HEK293 (cell line): ENCODE data around the gene DPEP3.

Source experiments
- GFI1B ChIP-seq: fragments of 450-650 bp; formaldehyde crosslinking; IDR thresholded peaks from 2 replicates; pipeline ENCODE4 v1.5.1; 2016; ENCODE audit warnings: missing biosample characterization, missing genetic modification characterization
- GLIS2 ChIP-seq: fragments of 450-650 bp; formaldehyde crosslinking; IDR thresholded peaks from 2 replicates; pipeline ENCODE4 v1.5.1; 2016; ENCODE audit warnings: missing biosample characterization, missing genetic modification characterization
- KLF16 ChIP-seq: fragments of 450-650 bp; formaldehyde crosslinking; IDR thresholded peaks from 2 replicates; pipeline ENCODE4 v1.5.1; 2017; ENCODE audit warnings: missing biosample characterization, missing genetic modification characterization
- MEIS1 ChIP-seq: sonication (generic); formaldehyde crosslinking; IDR thresholded peaks from 2 replicates; pipeline ENCODE4 v1.8.1; 2022; ENCODE audit warnings: missing genetic modification reagents, mild to moderate bottlenecking, borderline replicate concordance
- SCRT1 ChIP-seq: fragments of 450-650 bp; formaldehyde crosslinking; IDR thresholded peaks from 2 replicates; pipeline ENCODE4 v1.5.1; 2016; ENCODE audit warnings: missing biosample characterization, missing genetic modification characterization, borderline replicate concordance
- ZBTB6 ChIP-seq: fragments of 450-650 bp; formaldehyde crosslinking; IDR thresholded peaks from 2 replicates; pipeline ENCODE4 v1.5.1; 2017; ENCODE audit warnings: missing biosample characterization, missing genetic modification characterization
- ZNF138 ChIP-seq: fragments of 450-650 bp; formaldehyde crosslinking; IDR thresholded peaks from 2 replicates; pipeline ENCODE4 v1.5.1; 2016; ENCODE audit warnings: missing biosample characterization, missing genetic modification characterization, borderline replicate concordance
- ZNF19 ChIP-seq: fragments of 450-650 bp; formaldehyde crosslinking; IDR thresholded peaks from 2 replicates; pipeline ENCODE4; 2016; ENCODE audit warnings: missing biosample characterization, missing genetic modification characterization, low read depth
- ZNF335 ChIP-seq: fragments of 450-650 bp; formaldehyde crosslinking; conservative IDR thresholded peaks from 2 replicates; pipeline ENCODE4 v1.5.1; 2016; ENCODE audit warnings: missing biosample characterization, missing genetic modification characterization
- ZNF341 ChIP-seq: fragments of 450-650 bp; formaldehyde crosslinking; IDR thresholded peaks from 2 replicates; pipeline ENCODE4; 2016; ENCODE audit warnings: low read depth, missing biosample characterization, missing genetic modification characterization
- ZNF391 ChIP-seq: fragments of 450-650 bp; formaldehyde crosslinking; IDR thresholded peaks from 2 replicates; pipeline ENCODE4 v1.5.1; 2016; ENCODE audit warnings: low read depth, missing biosample characterization, missing genetic modification characterization, borderline replicate concordance
- ZNF416 ChIP-seq: fragments of 450-650 bp; formaldehyde crosslinking; IDR thresholded peaks from 2 replicates; pipeline ENCODE4 v1.5.1; 2016; ENCODE audit warnings: missing biosample characterization, missing genetic modification characterization
- ZNF426 ChIP-seq: fragments of 450-650 bp; formaldehyde crosslinking; IDR thresholded peaks from 2 replicates; pipeline ENCODE4 v1.5.1; 2017; ENCODE audit warnings: missing biosample characterization, missing genetic modification characterization, mild to moderate bottlenecking, inconsistent platforms, moderate library complexity
- ZNF488 ChIP-seq: fragments of 450-650 bp; formaldehyde crosslinking; IDR thresholded peaks from 2 replicates; pipeline ENCODE4 v1.5.1; 2016; ENCODE audit warnings: missing biosample characterization, missing genetic modification characterization
- ZNF513 ChIP-seq: fragments of 450-650 bp; IDR thresholded peaks from 2 replicates; pipeline ENCODE4 v1.5.1; 2018; ENCODE audit warnings: missing biosample characterization, missing genetic modification characterization
- ZNF610 ChIP-seq: fragments of 450-650 bp; formaldehyde crosslinking; IDR thresholded peaks from 2 replicates; pipeline ENCODE4 v1.5.1; 2016; ENCODE audit warnings: missing biosample characterization, missing genetic modification characterization, borderline replicate concordance
- ZNF654 ChIP-seq: fragments of 450-650 bp; formaldehyde crosslinking; IDR thresholded peaks from 2 replicates; pipeline ENCODE4 v1.5.1; 2016; ENCODE audit warnings: low read depth, missing biosample characterization, missing genetic modification characterization
- ZNF660 ChIP-seq: fragments of 450-650 bp; IDR thresholded peaks from 2 replicates; pipeline ENCODE4 v1.5.1; 2018; ENCODE audit warnings: missing biosample characterization, mild to moderate bottlenecking, missing genetic modification characterization
- ZNF785 ChIP-seq: fragments of 450-650 bp; formaldehyde crosslinking; IDR thresholded peaks from 2 replicates; pipeline ENCODE4 v1.5.1; 2016; ENCODE audit warnings: missing biosample characterization, missing genetic modification characterization
- ZNF791 ChIP-seq: fragments of 450-650 bp; formaldehyde crosslinking; IDR thresholded peaks from 2 replicates; pipeline ENCODE4 v1.5.1; 2016; ENCODE audit warnings: missing biosample characterization, missing genetic modification characterization
- ZNF792 ChIP-seq: fragments of 450-650 bp; formaldehyde crosslinking; IDR thresholded peaks from 2 replicates; pipeline ENCODE4 v1.5.1; 2016; ENCODE audit warnings: missing biosample characterization, missing genetic modification characterization
- ZNF843 ChIP-seq: fragments of 450-650 bp; formaldehyde crosslinking; IDR thresholded peaks from 2 replicates; pipeline ENCODE4 v1.5.1; 2016; ENCODE audit warnings: missing biosample characterization, missing genetic modification characterization
- TF ChIP-seq, protein P1 (sequence below): fragments of 450-650 bp; formaldehyde crosslinking; IDR thresholded peaks from 2 replicates; pipeline ENCODE4 v1.5.1; 2016; ENCODE audit warnings: missing biosample characterization, missing genetic modification characterization, low read depth
- TF ChIP-seq, protein P2 (sequence below): fragments of 450-650 bp; formaldehyde crosslinking; IDR thresholded peaks from 2 replicates; pipeline ENCODE4 v1.5.1; 2016; ENCODE audit warnings: missing biosample characterization, missing genetic modification characterization, borderline replicate concordance
- TF ChIP-seq, protein P3 (sequence below): fragments of 450-650 bp; formaldehyde crosslinking; IDR thresholded peaks from 2 replicates; pipeline ENCODE4 v1.5.1; 2016; ENCODE audit warnings: missing biosample characterization, missing genetic modification characterization
- TF ChIP-seq, protein P4 (sequence below): fragments of 450-650 bp; formaldehyde crosslinking; IDR thresholded peaks from 2 replicates; pipeline ENCODE4 v1.5.1; 2016; ENCODE audit warnings: missing biosample characterization, missing genetic modification characterization

DPEP3 gene

DNA sequence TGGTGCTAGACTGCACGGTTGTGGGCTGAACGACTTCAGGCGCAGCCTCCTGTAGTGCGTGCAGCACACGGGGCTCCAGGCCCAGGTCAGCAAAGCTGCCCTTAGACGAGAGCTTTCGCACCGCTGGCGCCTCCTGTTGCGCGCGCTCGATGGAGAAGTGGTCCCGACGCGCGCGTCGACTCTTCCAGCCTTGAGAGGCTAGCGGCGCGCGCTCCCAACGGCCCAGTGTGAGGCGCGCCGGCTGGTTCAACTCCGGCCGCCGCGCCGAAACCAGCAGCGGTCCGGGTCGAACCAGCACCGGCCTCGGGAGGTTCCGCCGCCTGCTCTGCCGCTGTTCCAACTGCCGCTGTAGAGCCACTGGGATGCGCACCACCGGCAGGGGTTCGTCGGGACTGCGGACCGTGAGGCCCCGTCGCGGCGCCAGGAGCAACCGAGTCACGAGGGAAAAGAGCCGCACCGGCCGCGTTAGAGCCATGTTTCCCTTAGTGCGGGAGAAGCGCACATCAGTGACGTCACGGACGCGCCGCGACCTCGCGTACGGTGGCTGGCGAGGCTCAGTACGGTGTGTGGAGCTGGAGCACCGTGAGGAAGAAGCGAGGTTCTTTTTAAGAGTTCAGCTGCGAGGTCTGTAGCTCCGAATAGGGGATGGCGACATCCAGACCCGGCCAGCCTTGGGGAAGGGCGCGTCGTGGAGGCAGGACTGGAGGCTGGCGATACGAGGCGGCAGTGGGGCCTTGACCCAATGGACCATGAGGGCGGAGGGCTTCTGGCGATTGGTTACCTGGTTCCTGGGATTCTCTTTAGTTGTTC lies 42.6 kb upstream of the DPEP3 start, which contains the start of the genes DDX28 and DUS2 (continued):
- TF ChIP-seq ZNF792 (peak; percentile 73; the same call in 1 of the 2 replicates), ZNF416 (tag by site-specific recombination) (no peak), ZNF426 (tag by site-specific recombination) (no peak), ZNF843 (0 out of 2 replicates have a peak, but pooled peaks have one; percentile 37), ZNF654 (tag by site-specific recombination) (no peak), ZNF19 (tag by site-specific recombination) (peak; percentile 7; the same call in 1 of the 2 replicates), GFI1B (tag by site-specific recombination) (no peak), ZNF138 (tag by site-specific recombination) (no peak), ZNF785 (tag by site-specific recombination) (peak; percentile 42; the same call in 1 of the 2 replicates), KLF16 (tag by site-specific recombination) (peak; percentile 86), ZNF513 (peak; percentile 42; the same call in 1 of the 2 replicates), ZNF610 (tag by site-specific recombination) (0 out of 2 replicates have a peak, but pooled peaks have one; percentile 54), ZNF660 (tag by site-specific recombination) (peak; percentile 93), SCRT1 (no peak), ZNF335 (peak; percentile 99), ZNF488 (no peak), ZNF791 (tag by site-specific recombination) (no peak), ZBTB6 (tag by site-specific recombination) (peak; percentile 93), ZNF391 (tag by site-specific recombination) (peak; percentile 89; the same call in 1 of the 2 replicates), GLIS2 (tag by site-specific recombination) (no peak), MEIS1 (no peak), ZNF341 (no peak)
- TF ChIP-seq, protein P1, sequence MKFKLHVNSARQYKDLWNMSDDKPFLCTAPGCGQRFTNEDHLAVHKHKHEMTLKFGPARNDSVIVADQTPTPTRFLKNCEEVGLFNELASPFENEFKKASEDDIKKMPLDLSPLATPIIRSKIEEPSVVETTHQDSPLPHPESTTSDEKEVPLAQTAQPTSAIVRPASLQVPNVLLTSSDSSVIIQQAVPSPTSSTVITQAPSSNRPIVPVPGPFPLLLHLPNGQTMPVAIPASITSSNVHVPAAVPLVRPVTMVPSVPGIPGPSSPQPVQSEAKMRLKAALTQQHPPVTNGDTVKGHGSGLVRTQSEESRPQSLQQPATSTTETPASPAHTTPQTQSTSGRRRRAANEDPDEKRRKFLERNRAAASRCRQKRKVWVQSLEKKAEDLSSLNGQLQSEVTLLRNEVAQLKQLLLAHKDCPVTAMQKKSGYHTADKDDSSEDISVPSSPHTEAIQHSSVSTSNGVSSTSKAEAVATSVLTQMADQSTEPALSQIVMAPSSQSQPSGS (tag by site-specific recombination) = peak; percentile 98
- TF ChIP-seq, protein P2, sequence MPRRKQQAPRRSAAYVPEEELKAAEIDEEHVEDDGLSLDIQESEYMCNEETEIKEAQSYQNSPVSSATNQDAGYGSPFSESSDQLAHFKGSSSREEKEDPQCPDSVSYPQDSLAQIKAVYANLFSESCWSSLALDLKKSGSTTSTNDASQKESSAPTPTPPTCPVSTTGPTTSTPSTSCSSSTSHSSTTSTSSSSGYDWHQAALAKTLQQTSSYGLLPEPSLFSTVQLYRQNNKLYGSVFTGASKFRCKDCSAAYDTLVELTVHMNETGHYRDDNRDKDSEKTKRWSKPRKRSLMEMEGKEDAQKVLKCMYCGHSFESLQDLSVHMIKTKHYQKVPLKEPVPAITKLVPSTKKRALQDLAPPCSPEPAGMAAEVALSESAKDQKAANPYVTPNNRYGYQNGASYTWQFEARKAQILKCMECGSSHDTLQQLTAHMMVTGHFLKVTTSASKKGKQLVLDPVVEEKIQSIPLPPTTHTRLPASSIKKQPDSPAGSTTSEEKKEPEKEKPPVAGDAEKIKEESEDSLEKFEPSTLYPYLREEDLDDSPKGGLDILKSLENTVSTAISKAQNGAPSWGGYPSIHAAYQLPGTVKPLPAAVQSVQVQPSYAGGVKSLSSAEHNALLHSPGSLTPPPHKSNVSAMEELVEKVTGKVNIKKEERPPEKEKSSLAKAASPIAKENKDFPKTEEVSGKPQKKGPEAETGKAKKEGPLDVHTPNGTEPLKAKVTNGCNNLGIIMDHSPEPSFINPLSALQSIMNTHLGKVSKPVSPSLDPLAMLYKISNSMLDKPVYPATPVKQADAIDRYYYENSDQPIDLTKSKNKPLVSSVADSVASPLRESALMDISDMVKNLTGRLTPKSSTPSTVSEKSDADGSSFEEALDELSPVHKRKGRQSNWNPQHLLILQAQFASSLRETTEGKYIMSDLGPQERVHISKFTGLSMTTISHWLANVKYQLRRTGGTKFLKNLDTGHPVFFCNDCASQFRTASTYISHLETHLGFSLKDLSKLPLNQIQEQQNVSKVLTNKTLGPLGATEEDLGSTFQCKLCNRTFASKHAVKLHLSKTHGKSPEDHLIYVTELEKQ (tag by site-specific recombination) = no peak
- TF ChIP-seq, protein P3, sequence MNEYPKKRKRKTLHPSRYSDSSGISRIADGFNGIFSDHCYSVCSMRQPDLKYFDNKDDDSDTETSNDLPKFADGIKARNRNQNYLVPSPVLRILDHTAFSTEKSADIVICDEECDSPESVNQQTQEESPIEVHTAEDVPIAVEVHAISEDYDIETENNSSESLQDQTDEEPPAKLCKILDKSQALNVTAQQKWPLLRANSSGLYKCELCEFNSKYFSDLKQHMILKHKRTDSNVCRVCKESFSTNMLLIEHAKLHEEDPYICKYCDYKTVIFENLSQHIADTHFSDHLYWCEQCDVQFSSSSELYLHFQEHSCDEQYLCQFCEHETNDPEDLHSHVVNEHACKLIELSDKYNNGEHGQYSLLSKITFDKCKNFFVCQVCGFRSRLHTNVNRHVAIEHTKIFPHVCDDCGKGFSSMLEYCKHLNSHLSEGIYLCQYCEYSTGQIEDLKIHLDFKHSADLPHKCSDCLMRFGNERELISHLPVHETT = peak; percentile 75
- TF ChIP-seq, protein P4, sequence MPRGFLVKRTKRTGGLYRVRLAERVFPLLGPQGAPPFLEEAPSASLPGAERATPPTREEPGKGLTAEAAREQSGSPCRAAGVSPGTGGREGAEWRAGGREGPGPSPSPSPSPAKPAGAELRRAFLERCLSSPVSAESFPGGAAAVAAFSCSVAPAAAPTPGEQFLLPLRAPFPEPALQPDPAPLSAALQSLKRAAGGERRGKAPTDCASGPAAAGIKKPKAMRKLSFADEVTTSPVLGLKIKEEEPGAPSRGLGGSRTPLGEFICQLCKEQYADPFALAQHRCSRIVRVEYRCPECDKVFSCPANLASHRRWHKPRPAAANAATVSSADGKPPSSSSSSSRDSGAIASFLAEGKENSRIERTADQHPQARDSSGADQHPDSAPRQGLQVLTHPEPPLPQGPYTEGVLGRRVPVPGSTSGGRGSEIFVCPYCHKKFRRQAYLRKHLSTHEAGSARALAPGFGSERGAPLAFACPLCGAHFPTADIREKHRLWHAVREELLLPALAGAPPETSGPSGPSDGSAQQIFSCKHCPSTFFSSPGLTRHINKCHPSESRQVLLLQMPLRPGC (tag by site-specific recombination) = no peak
